Endometrial microvascular endothelial cells (primary cell): Measurements from ENCODE around the gene IRX4. TPM values are rescaled to one million over a fixed set of nuclear protein-coding genes. Genes with fewer than 3 reads are reported as not detected.

Experiments used
- in situ Hi-C: cut with HindIII; loops from 2 replicates; pipeline ENCODE4 v1.10.0; 2017; ENCODE audit warnings: low sequenced_read_pairs, low pct_unique_long_range_greater_than_20kb; ENCODE audit errors: inconsistent ontology term
- total RNA-seq: library from RNA; depleted of rRNA; stranded (reverse); fragments of >200 nt; gene quantifications from one replicate; pipeline ENCODE4 v1.2.3, GENCODE V29; 2015; ENCODE audit errors: inconsistent ontology term

IRX4 gene
- total RNA-seq, 1 donor from 2014 or later, result not detected

DNA sequence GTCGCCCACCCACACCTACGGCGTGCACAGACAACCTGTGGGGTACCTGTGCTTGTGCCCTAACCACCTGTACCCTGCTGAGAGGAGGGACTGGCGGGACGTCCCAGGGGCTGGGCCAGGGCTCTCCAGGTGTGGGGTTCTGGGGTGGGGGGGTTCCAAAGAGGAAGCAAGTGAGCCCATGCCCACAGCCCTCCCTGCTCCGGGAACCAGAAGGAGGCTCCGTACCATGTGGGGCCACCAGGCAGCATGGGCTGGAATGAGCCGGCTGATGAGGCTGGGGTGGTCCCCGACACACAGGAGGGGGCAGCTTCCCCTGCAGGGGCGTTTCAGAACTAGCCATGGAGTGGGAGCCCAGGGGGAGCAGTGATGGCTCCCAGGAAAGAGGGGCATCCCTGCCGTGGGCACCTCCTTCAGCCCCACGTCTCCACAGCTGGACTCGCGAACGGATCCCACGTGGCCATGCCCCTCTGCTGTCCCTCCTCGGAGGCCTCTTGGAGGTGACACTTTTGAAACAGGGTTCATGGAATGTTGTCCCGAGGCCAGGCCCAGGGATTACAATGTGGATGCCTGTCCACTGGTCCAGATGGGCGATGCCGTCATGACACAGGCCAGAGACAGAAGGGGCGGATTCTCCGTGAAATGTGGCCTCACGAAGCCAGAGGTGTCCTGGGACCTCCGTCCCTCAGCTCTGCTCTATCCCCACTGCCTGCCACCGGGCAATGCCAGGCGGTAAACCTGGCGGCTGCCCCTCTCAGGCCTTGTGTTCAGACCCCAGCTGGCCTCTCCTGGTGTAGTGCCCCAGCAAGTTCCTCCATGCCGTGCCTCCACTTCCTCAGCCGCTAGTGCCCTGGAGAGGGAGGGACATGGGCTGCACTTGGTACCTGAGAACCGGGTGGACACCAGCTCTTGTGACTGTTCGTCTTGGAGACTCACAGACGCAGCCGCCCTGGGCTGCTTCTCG, 33.6 kb upstream of the IRX4 start:
- in situ Hi-C loops, result no loop called here

DNA sequence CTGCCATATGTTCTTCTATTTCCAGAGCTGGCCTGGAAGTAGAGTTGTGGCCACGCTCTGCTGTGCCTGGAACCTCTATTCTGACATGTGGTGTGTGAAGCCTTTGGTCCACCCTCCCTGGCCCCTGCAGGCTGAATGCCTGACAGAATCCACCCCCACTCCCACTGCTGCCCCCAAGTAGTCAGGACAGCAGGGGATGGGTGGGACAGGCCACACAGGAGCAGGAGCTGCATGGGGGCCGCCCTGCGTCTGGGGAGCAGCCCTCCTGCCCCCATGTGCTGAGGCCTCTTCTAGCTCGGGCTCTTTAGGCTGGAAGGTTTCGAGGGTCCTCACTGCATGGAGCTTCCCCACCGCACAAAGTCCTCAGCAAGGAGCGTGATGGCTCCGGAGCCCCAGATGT, 32.6 kb upstream of the IRX4 start:
- in situ Hi-C loops, result no loop called here

DNA sequence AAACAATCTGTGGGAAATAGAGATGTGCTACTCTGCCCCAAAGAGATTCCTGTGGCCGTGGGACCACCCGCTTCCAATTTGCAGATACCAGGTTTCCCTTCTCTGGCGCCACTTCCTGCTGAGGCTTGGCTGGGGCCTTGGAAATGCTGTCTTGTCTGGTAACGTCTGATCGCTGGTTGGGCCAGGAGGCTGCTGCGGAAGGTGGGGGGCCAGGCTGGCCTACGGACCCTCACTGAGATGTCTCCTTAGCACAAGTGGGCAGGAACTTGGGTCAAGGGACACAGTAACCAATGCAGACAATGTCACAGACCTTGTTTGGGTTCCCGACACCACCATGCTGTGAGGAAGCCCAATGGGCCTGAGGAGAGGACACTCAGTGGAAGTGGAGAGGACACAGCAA, 31.7 kb upstream of the IRX4 start:
- in situ Hi-C loops, result no loop called here

DNA sequence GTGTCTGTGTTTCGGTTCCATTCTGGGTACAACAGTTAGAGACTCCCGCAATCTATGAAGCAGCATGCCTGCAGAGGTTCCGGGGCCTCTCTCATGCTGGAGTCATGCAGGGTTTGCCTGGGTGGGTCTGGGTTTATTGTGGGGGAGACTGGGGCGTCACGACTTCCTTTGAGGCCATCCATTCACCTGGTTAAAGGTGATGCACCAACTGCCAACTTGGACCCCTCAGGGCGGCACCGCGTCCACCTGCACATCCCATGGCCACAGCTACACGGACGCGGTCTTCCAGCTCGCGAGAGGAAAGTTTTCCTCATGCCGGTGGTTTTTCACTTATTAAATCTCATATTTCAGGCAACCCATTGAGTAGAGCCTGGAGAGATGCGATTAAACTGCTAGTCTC, 30.9 kb upstream of the IRX4 start:
- in situ Hi-C loops, result no loop called here

DNA sequence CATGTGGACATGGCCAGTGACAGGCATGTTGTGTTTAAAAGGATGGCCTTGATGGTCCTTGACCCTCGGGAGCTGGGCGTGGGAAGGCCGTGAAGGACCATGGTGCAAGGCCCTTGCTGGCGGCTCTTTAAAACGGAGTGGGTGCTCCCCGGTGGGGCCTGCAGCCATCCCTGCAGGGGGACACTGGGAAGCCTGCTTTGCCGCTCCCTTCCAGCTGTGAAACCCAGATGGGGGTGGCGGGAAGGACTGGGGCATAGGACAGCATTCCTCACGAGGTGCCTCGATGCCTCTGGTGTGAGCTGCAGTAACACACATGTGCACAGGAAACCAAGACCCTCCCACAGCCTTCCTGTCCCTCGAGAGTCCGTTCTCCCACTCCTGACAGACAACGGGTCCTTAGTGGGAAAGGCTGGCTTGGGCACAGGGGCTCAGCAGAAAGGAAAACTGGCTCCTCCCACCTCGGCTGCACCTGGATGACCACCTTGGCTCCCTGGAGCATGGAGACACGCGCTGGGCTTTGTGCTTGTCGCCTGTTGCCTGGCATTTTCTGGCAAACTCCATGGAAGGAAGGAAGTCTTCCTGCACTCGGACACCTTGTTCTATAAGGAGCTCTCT, 30.3 kb upstream of the IRX4 start:
- in situ Hi-C loops, result no loop called here

GRCh38 chr5:1911773-1912235, 29.1 kb upstream of the IRX4 start:
- in situ Hi-C loops, result no loop called here

DNA sequence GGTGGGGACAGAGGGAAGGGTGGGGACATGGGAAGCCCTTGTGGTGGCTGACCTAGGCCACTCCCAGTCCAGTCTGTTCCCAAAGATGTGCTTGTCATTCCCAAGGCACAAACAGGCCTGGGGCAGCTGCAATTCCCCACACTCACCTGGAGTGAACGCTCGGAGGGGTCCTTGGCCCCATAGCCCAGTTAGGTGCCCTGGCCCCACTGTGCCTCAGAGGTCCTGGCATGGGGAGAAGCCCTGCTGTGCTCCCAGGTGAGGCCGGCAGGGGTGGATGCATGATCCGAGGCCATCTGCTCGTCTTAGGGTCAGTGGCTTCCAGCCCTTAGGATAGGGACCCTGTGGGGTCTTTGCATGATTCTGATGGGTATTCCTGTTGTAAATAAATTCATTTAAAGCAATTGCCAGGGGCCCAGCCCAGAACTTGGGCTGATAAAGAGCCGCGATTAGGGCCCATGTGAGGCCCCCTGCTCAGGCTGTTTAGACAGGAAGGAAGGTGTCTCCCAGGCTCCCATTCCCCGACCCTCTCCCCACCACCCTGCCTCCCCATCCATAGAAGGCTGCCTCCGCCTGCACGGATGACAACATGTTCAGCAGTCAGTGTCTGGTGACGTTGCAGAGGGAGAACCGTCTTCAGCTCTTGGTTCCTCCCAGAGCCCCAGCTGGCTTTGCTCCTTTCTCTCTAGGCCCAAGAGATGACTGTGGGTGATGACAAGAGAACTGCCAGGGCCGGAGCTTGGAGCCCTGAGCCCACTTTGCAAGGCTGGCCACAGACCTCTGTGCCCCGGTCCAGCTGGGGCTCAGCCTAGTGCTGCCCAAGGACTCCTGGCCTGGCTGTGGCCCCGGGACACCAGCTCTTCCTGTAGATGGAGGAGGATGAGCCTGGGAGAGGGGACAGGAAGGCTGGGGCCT, 28.4 kb upstream of the IRX4 start:
- in situ Hi-C loops, result no loop called here

DNA sequence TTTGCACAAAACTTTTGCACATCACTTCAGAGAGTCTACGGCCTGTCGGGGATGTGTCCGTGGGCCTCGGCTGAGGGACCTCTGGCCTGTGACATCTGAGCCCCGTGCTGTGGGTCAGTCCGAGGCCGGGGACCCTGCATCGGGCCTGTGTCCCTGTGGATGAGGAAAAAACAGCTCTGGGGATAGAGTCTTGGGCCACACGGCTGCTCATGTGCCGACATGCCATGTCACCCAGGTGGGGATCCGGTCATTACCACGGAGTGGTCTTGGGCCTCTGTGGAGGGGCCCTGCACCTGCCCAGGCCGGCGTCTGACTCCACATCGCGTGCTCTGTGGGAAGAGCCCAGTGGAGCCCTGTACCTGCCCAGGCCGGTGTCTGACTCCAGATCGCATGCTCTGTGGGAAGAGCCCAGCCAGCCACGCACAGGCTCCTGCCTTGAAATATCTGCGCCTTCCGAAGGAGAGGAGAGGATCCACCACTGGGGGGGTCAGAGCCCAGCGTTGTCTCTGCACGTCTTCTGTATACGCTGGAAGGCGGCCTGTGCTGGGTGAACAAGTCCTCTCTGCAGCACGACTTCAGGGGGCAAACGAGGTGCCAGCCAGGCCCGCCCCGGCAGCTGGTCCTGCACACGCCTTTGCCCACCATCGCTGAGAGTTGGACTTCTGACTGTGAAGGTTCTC, 27.5 kb upstream of the IRX4 start:
- in situ Hi-C loops, result no loop called here

GRCh38 chr5:1909346-1909985, 26.7 kb upstream of the IRX4 start:
- in situ Hi-C loops, result no loop called here

DNA sequence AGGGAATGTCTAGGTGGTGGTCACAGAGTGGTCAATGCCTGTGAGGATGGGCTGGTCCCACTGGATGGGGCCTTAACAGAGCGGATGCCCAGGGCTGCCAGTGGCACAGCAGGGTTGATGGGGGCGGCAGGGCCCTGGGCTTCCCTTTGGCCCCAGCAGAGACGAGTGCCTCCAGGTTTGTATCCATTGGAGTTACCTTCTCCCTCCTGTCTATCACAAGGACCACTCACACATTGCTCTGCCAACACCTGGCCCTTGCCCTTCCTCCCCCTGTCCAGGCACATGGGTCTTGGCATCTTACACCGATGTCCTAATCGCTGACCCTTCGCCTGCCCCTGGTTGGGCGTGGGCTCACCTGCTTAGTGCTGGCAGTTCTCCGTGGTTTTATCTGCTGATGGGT, 26.2 kb upstream of the IRX4 start:
- in situ Hi-C loops, result no loop called here

- in situ Hi-C loops, result no loop called here
These were observed 24.9 kb upstream of the IRX4 start for GRCh38 chr5:1907616-1908015.

- in situ Hi-C loops, result no loop called here
These were observed 22.4 kb upstream of the IRX4 start for GRCh38 chr5:1905108-1905507.

- in situ Hi-C loops, result no loop called here
These were observed 19.3 kb upstream of the IRX4 start for GRCh38 chr5:1901983-1902382.

DNA sequence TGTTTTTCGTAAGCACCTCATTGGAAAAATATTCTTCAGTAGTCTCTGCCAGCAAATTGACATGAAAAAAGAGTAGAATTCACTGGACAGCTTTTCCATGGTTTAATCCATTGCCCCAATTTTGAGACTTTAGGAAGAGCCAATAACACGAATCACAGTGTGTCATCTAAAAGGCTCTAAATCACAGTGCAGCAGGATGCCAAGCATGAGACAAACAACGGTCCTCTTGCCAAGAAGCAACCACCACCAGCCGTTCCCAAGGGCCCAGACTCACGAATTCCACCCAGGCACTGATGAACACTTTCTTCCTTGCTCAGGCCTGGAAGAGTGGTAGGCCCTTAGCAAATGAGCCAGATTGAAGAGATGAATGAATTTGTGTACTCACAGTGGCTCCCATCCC, 18.3 kb upstream of the IRX4 start:
- in situ Hi-C loops, result no loop called here

- in situ Hi-C loops, result loop anchor here (25.0 kb wide), 1 partner anchor 137 kb away; no protein-coding TSS in a partner anchor
These were observed 16.5 kb upstream of the IRX4 start for GRCh38 chr5:1899201-1899600.

GRCh38 chr5:1897816-1898450, 15.2 kb upstream of the IRX4 start:
- in situ Hi-C loops, result loop anchor here (25.0 kb wide), 1 partner anchor 136 kb away; no protein-coding TSS in a partner anchor

DNA sequence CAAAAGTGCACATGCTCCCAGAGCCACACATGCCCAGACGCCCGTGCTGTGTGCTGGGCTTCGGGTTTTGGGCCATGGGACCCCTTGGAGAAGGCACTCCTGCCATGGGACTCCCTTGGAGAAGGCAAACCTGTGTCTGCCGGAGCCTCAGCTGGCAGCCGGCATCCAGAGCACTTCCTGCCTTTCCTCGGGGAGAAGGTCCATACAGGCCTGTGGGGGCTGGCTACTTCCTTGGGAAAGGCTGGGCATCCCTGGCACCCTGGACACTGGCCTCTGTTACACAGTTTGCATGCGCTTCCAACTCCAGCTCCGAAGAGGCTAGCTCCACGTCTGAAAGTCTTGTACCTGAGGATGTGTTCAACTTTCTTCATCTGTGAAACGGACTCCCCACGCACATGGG, 14.7 kb upstream of the IRX4 start:
- in situ Hi-C loops, result loop anchor here (25.0 kb wide), 1 partner anchor 135 kb away; no protein-coding TSS in a partner anchor
